ENCODE results near the gene STAMBP.
"Not testable (repeated sequence)": the region's sequence is repeated elsewhere in the genome, so short reads cannot be mapped to it uniquely, and the experiment has no call there.

STAMBP gene

GRCh38 chr2:73903949-73904613 lies 75.3 kb downstream of the STAMBP start:
- not testable (repeated sequence) for H3K4me3 Mint-ChIP-seq, H3K27ac Mint-ChIP-seq

GRCh38 chr2:73904952-73905351 lies 76.2 kb downstream of the STAMBP start:
- H3K36me3 Mint-ChIP-seq, result no peaks in the 10 kb centered on the region
- peaks cover 12% of the 10 kb centered on the region for H3K27me3 Mint-ChIP-seq
- peaks cover 9% of the 10 kb centered on the region for H3K4me1 Mint-ChIP-seq
- H3K9me3 Mint-ChIP-seq, result no peaks in the 10 kb centered on the region
- H3K4me3 Mint-ChIP-seq, result no peak overlapping the region
- H3K27ac Mint-ChIP-seq, result no peak overlapping the region
- ATAC-seq, result no peak

More at GRCh38 chr2:73903949-73904613, 75.3 kb downstream of the STAMBP start:
- H3K27me3 Mint-ChIP-seq, result peaks cover 12% of the 10 kb centered on the region
- H3K4me1 Mint-ChIP-seq, H3K36me3 Mint-ChIP-seq, ATAC-seq, H3K9me3 Mint-ChIP-seq: not testable (repeated sequence)

GRCh38 chr2:73906847-73907505 lies 78.2 kb downstream of the STAMBP start:
- no peaks in the 10 kb centered on the region for H3K9me3 Mint-ChIP-seq
- H3K4me1 Mint-ChIP-seq, result peaks cover 9% of the 10 kb centered on the region
- ATAC-seq, result no peak
- H3K36me3 Mint-ChIP-seq, result no peaks in the 10 kb centered on the region
- peaks cover 12% of the 10 kb centered on the region for H3K27me3 Mint-ChIP-seq
- H3K27ac Mint-ChIP-seq, result peak overlapping the region; percentile 18
- no peak overlapping the region for H3K4me3 Mint-ChIP-seq

- Mint-ChIP-seq H3K36me3 (no peaks in the 10 kb centered on the region), H3K4me3 (no peak overlapping the region), H3K9me3 (no peaks in the 10 kb centered on the region), H3K27ac (peak overlapping the region; percentile 73), H3K27me3 (peaks cover 3% of the 10 kb centered on the region), H3K4me1 (peaks cover 9% of the 10 kb centered on the region)
- peak; percentile 82 for ATAC-seq
Measured at GRCh38 chr2:73907840-73908452, 79.2 kb downstream of the STAMBP start.

GRCh38 chr2:73908689-73909652 lies 80.2 kb downstream of the STAMBP start:
- peaks cover 9% of the 10 kb centered on the region for H3K4me1 Mint-ChIP-seq
- no peak overlapping the region for H3K4me3 Mint-ChIP-seq
- no peak for ATAC-seq
- H3K9me3 Mint-ChIP-seq, result no peaks in the 10 kb centered on the region
- peak overlapping the region; percentile 73 for H3K27ac Mint-ChIP-seq
- no peaks in the 10 kb centered on the region for H3K36me3 Mint-ChIP-seq
- no peaks in the 10 kb centered on the region for H3K27me3 Mint-ChIP-seq

GRCh38 chr2:73910873-73911547 lies 82.2 kb downstream of the STAMBP start:
- Mint-ChIP-seq H3K4me3 (no peak overlapping the region), H3K36me3 (no peaks in the 10 kb centered on the region), H3K27ac (no peak overlapping the region), H3K4me1 (peaks cover 9% of the 10 kb centered on the region), H3K27me3 (no peaks in the 10 kb centered on the region), H3K9me3 (no peaks in the 10 kb centered on the region)
- ATAC-seq, result no peak

GRCh38 chr2:73911548-73912208 lies 82.9 kb downstream of the STAMBP start:
- H3K36me3 Mint-ChIP-seq, result no peaks in the 10 kb centered on the region
- ATAC-seq, result no peak
- peaks cover 9% of the 10 kb centered on the region for H3K4me1 Mint-ChIP-seq

GRCh38 chr2:73913414-73914054 lies 84.8 kb downstream of the STAMBP start:
- Mint-ChIP-seq H3K4me1 (peaks cover under 1% of the 10 kb centered on the region), H3K27ac (no peak overlapping the region), H3K9me3 (no peaks in the 10 kb centered on the region), H3K4me3 (no peak overlapping the region), H3K36me3 (no peaks in the 10 kb centered on the region), H3K27me3 (no peaks in the 10 kb centered on the region)
- no peak for ATAC-seq

More at GRCh38 chr2:73911548-73912208, 82.9 kb downstream of the STAMBP start:
- Mint-ChIP-seq H3K4me3 (no peak overlapping the region), H3K9me3 (no peaks in the 10 kb centered on the region), H3K27ac (no peak overlapping the region), H3K27me3 (no peaks in the 10 kb centered on the region)

- Mint-ChIP-seq H3K27me3 (no peaks in the 10 kb centered on the region), H3K36me3 (no peaks in the 10 kb centered on the region), H3K9me3 (no peaks in the 10 kb centered on the region), H3K4me3 (no peak overlapping the region), H3K27ac (no peak overlapping the region), H3K4me1 (no peaks in the 10 kb centered on the region)
- no peak for ATAC-seq
Measured at GRCh38 chr2:73914667-73915066, 85.9 kb downstream of the STAMBP start.

GRCh38 chr2:73915437-73915993 lies 86.8 kb downstream of the STAMBP start:
- no peaks in the 10 kb centered on the region for H3K4me1 Mint-ChIP-seq
- no peaks in the 10 kb centered on the region for H3K36me3 Mint-ChIP-seq
- no peak overlapping the region for H3K4me3 Mint-ChIP-seq
- no peaks in the 10 kb centered on the region for H3K9me3 Mint-ChIP-seq
- H3K27ac Mint-ChIP-seq, result no peak overlapping the region
- no peak for ATAC-seq
- no peaks in the 10 kb centered on the region for H3K27me3 Mint-ChIP-seq

GRCh38 chr2:73916666-73917065 lies 87.9 kb downstream of the STAMBP start:
- Mint-ChIP-seq H3K4me1 (no peaks in the 10 kb centered on the region), H3K9me3 (no peaks in the 10 kb centered on the region), H3K27ac (no peak overlapping the region), H3K27me3 (no peaks in the 10 kb centered on the region), H3K4me3 (no peak overlapping the region), H3K36me3 (no peaks in the 10 kb centered on the region)
- ATAC-seq, result no peak

GRCh38 chr2:73917296-73917695 lies 88.5 kb downstream of the STAMBP start:
- Mint-ChIP-seq H3K27ac (no peak overlapping the region), H3K36me3 (no peaks in the 10 kb centered on the region), H3K4me3 (no peak overlapping the region), H3K27me3 (no peaks in the 10 kb centered on the region), H3K9me3 (no peaks in the 10 kb centered on the region), H3K4me1 (no peaks in the 10 kb centered on the region)
- ATAC-seq, result no peak

GRCh38 chr2:73917696-73918207 lies 89.0 kb downstream of the STAMBP start:
- H3K36me3 Mint-ChIP-seq, result no peaks in the 10 kb centered on the region
- H3K27ac Mint-ChIP-seq, result no peak overlapping the region
- no peak for ATAC-seq
- H3K9me3 Mint-ChIP-seq, result no peaks in the 10 kb centered on the region
- H3K27me3 Mint-ChIP-seq, result no peaks in the 10 kb centered on the region
- H3K4me3 Mint-ChIP-seq, result no peak overlapping the region
- no peaks in the 10 kb centered on the region for H3K4me1 Mint-ChIP-seq

Measured in stimulated activated memory B cell treated with anti-CD40 and anti-IgM and Interleukin-4, amounts not matched to agents 10 μg/mL and 1 μg/mL and 100 μg/mL, for 72 hours (primary cell).